WI38 (cell line): ENCODE results near the gene BCL11A.

Experiments
- H3K4me3 ChIP-seq: 2 replicates; pipeline ENCODE4 v1.5.1; 2011; ENCODE audit warnings: low read depth, mild to moderate bottlenecking, control low read depth, low read length
- CTCF ChIP-seq: IDR thresholded peaks from 2 replicates; pipeline ENCODE4 v1.5.1; 2012; ENCODE audit warnings: low read depth, mild to moderate bottlenecking, control low read depth, low read length

Gene BCL11A

GRCh38 chr2:60413069-60413813, 140.2 kb downstream of the BCL11A start:
- no peak for TF ChIP-seq CTCF

GRCh38 chr2:60412620-60413019, 140.8 kb downstream of the BCL11A start:
- no peak for TF ChIP-seq CTCF
- H3K4me3 ChIP-seq: no peak overlapping the region

More at GRCh38 chr2:60413069-60413813, 140.2 kb downstream of the BCL11A start:
- H3K4me3 ChIP-seq: no peak overlapping the region

DNA sequence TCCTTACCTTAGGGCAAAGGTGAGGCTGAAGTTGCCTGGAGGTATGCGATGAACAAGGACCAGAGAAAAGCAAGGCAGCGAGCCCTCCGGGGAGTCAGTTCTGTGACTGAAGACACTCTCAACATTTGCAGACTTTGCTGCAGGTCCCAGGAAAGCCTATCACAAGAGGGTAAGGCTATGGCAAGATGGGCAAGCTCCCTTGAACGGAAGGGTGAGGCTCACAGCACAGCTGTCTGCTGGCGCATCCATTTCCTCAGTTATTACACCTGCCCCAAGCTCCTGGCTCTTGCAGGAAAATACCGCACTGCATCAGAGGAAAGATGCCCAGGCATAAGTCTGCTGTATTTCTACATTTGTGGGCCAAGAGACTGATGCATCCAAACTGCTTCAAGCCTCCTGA, 141.4 kb downstream of the BCL11A start:
- no peak for TF ChIP-seq CTCF
- H3K4me3 ChIP-seq: no peak overlapping the region

GRCh38 chr2:60411295-60411694, 142.2 kb downstream of the BCL11A start:
- H3K4me3 ChIP-seq: no peak overlapping the region
- TF ChIP-seq CTCF: no peak

DNA sequence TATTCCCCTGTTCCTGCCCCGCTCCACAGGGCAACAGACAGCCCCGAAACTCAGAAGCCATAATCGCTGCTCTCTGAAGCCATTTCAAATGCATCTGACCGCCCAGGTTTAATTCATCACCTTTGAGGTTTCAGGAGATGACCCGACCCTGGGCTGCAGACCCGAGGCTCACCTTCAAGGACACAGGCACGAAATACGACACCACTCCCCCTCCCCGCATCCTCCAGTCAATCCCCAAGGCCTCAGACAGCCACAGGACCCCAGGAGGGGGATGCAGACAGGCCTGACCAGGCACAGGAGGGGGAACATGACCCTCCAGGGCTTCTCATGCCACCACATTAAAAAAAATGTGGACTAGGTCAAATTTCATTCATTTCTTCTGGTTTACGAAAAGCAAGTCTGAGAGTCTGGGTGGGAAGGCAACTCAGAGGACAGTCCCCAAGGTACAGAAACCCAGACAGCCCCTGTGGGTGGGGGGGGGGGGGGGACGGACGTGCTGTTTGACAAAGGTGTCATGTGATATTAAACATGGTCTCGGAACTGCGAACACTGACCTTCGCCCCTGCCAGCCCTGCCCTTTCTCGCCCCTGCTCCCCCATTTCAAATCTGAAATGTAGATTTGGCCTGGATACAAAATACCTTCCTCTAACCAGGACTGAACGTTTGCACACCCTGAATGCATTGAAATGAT, 142.9 kb downstream of the BCL11A start:
- H3K4me3 ChIP-seq: no peak overlapping the region
- no peak for TF ChIP-seq CTCF

DNA sequence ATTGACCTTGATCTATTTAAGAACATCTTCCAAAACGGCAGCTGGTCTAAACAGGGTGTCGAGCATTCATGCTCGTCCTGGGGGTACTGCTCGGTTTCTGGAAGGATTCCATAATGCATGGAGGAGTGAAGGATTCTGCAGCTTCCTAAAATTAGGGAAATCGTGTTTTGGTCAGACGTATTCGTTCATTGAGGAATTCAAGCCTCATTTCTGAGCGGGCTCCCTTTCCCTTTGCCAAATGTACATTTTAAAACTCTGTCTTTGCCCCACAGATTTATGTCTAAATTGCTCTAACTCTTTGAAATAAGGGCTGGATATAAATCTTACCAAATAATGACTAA, 144.0 kb downstream of the BCL11A start:
- H3K4me3 ChIP-seq: no peak overlapping the region
- no peak for TF ChIP-seq CTCF

GRCh38 chr2:60408811-60409530, 144.5 kb downstream of the BCL11A start:
- no peak for TF ChIP-seq CTCF
- no peak overlapping the region for H3K4me3 ChIP-seq
